Body of pancreas (tissue), 4 donors: ENCODE results near the gene INTS11. TPM values are rescaled to one million over a fixed set of nuclear protein-coding genes. Genes with fewer than 3 reads are reported as not detected.

ENCODE experiments used
- ATAC-seq: fragments of 150-250 bp; one replicate; pipeline ENCODE4 v1.9.1; 2016
- DNase-seq, 4 donors: peaks; one replicate each; pipeline ENCODE4 v3.0.0-alpha.2; 2019
- H3K27ac ChIP-seq, 4 donors: fragments of 200-600 bp; sonication (generic); 1 replicate in 3 of 4; 2 replicates in 1 of 4; pipeline versions ENCODE4 v1.5.1 to v1.6.1; 2016 to 2019; ENCODE audit warnings: mild to moderate bottlenecking in 1 of 4, mixed read lengths in 1 of 4, moderate library complexity in 1 of 4
- H3K27me3 ChIP-seq, 2 donors: fragments of 200-600 bp; sonication (generic); one replicate each; pipeline ENCODE4 v1.6.0; 2016; ENCODE audit warnings: mild to moderate bottlenecking in 1 of 2
- H3K36me3 ChIP-seq, 2 donors: fragments of 200-600 bp; sonication (generic); replicated peaks in 1 of 2; 2 replicates each; pipeline ENCODE4 v1.5.1; 2016; ENCODE audit warnings: low read depth in 2 of 2; ENCODE audit not compliant: insufficient read depth in 1 of 2
- H3K4me1 ChIP-seq: fragments of 200-600 bp; sonication (generic); one replicate; pipeline ENCODE4 v1.6.0; 2016
- H3K4me3 ChIP-seq, 2 donors: fragments of 200-600 bp; sonication (generic); 1 replicate in 1 of 2; 2 replicates in 1 of 2; pipeline ENCODE4 v1.5.1; 2016 to 2019
- H3K9me3 ChIP-seq, 3 donors: fragments of 200-600 bp; sonication (generic); 1 replicate in 2 of 3; 2 replicates in 1 of 3; pipeline ENCODE4 v1.5.1; 2016
- POLR2A ChIP-seq, 3 donors: fragments of 450-650 bp; IDR thresholded peaks; one replicate each; pipeline ENCODE4 v1.6.1; 2016; ENCODE audit warnings: antibody characterized with exemption in 3 of 3, mild to moderate bottlenecking in 2 of 3
- WGBS, 2 donors: methylation state at CpG; one replicate each; pipeline ENCODE4 v1.1.5; 2017; 5-methylcytosine and 5-hydroxymethylcytosine counted together
- intact Hi-C: fragments of 100-400 bp; cut with DNase I; formaldehyde crosslinking; loops from one replicate; pipeline ENCODE4 v1.15.1; 2023
- total RNA-seq, 2 donors: library from RNA; depleted of rRNA; stranded (reverse); fragments of >200 nt; gene quantifications; one replicate each; pipeline ENCODE4 v1.1.0, GENCODE V29; 2016
- TF ChIP-seq, protein P1 (sequence below), 7 experiments: fragments of 450-650 bp in 4 of 7; fragments of 200-600 bp in 3 of 7; sonication (generic) in 3 of 7; IDR thresholded peaks; one replicate each; pipeline ENCODE4 v1.5.1; 2016 to 2019; ENCODE audit warnings: antibody characterized with exemption in 7 of 7

INTS11 gene
- total RNA-seq, 2 donors from 2014 or later, result 89.0 to 189 TPM

GRCh38 chr1:1273512-1274298 lies 50.8 kb downstream of the INTS11 start, which contains the start of gene UBE2J2:
Gene UBE2J2 (minus strand): TSS chr1:1273854. CDS start chr1:1267992, 5,862 bp downstream.
- DNase-seq, result peak; percentile 94 to 97 (median 96)
- Histone ChIP-seq H3K36me3 (no peaks in the 10 kb centered on the region), H3K27ac (peak within 1 kb of the TSS; percentile 45 to 79 (median 64)), H3K27me3 (no peaks in the 10 kb centered on the region), H3K4me3 (peak within 1 kb of the TSS; percentile 68 to 70), H3K4me1 (peaks cover 34% of the 10 kb centered on the region), H3K9me3 (no peaks in the 10 kb centered on the region)
- peak; percentile 22 to 58 (median 46) for TF ChIP-seq POLR2A (IDR thresholded peaks at IDR 0.05)
- TF ChIP-seq, protein P1, sequence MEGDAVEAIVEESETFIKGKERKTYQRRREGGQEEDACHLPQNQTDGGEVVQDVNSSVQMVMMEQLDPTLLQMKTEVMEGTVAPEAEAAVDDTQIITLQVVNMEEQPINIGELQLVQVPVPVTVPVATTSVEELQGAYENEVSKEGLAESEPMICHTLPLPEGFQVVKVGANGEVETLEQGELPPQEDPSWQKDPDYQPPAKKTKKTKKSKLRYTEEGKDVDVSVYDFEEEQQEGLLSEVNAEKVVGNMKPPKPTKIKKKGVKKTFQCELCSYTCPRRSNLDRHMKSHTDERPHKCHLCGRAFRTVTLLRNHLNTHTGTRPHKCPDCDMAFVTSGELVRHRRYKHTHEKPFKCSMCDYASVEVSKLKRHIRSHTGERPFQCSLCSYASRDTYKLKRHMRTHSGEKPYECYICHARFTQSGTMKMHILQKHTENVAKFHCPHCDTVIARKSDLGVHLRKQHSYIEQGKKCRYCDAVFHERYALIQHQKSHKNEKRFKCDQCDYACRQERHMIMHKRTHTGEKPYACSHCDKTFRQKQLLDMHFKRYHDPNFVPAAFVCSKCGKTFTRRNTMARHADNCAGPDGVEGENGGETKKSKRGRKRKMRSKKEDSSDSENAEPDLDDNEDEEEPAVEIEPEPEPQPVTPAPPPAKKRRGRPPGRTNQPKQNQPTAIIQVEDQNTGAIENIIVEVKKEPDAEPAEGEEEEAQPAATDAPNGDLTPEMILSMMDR (IDR thresholded peaks at IDR 0.05), result no peak
- WGBS, 2 donors, result 0 to 20% methylated on average over 1 to 63 of the region's 105 CpGs
- peak; percentile 97 for ATAC-seq
- intact Hi-C loops, result no loop called here

- Histone ChIP-seq H3K27me3 (no peaks in the 10 kb centered on the region), H3K9me3 (no peaks in the 10 kb centered on the region), H3K36me3 (no peaks in the 10 kb centered on the region), H3K27ac (peak overlapping the region; percentile 45 to 79 (median 64)), H3K4me1 (peaks cover 34% of the 10 kb centered on the region), H3K4me3 (peak overlapping the region; percentile 68 to 70)
- intact Hi-C loops, result no loop called here
- ATAC-seq (no peak), DNase-seq (no peak)
- WGBS, 2 donors, result 0% methylated on average over 1 to 30 of the region's 31 CpGs
- TF ChIP-seq, protein P1 (IDR thresholded peaks at IDR 0.05), result no peak
- TF ChIP-seq POLR2A (IDR thresholded peaks at IDR 0.05), result no peak
Observed at GRCh38 chr1:1273209-1273511, 51.3 kb downstream of the INTS11 start.

- DNase-seq (peak; percentile 29 to 58 (median 40)), ATAC-seq (no peak)
- Histone ChIP-seq H3K36me3 (no peaks in the 10 kb centered on the region), H3K27ac (peak overlapping the region in 3 of 4 donors; percentile 58 to 79 (median 70)), H3K27me3 (no peaks in the 10 kb centered on the region), H3K4me1 (peaks cover 34% of the 10 kb centered on the region), H3K9me3 (no peaks in the 10 kb centered on the region), H3K4me3 (peak overlapping the region; percentile 68 to 70)
- intact Hi-C loops, result no loop called here
- WGBS, 2 donors, result 9 to 11% methylated on average over 10 to 43 of the region's 43 CpGs
- TF ChIP-seq, protein P1 (IDR thresholded peaks at IDR 0.05), result no peak
- peak in 2 of 3 donors; percentile 23 to 25 for TF ChIP-seq POLR2A (IDR thresholded peaks at IDR 0.05)
Observed at GRCh38 chr1:1272341-1273208, 51.9 kb downstream of the INTS11 start.

GRCh38 chr1:1270813-1271212 lies 53.6 kb downstream of the INTS11 start:
- no peak for TF ChIP-seq POLR2A (IDR thresholded peaks at IDR 0.05)
- TF ChIP-seq, protein P1 (IDR thresholded peaks at IDR 0.05), result no peak
- Histone ChIP-seq H3K27ac (no peak overlapping the region), H3K9me3 (no peaks in the 10 kb centered on the region), H3K36me3 (no peaks in the 10 kb centered on the region), H3K27me3 (no peaks in the 10 kb centered on the region), H3K4me1 (peaks cover 34% of the 10 kb centered on the region), H3K4me3 (no peak overlapping the region)
- ATAC-seq, result no peak
- 69 to 93% methylated on average over 6 to 7 of the region's 7 CpGs for WGBS, 2 donors
- intact Hi-C loops, result no loop called here
- DNase-seq, result no peak
